ENCODE measurements around the gene PRKCA. TPM values are rescaled to one million over a fixed set of nuclear protein-coding genes. Genes with fewer than 3 reads are reported as not detected.
"Not testable (repeated sequence)": the region's sequence is repeated elsewhere in the genome, so short reads cannot be mapped to it uniquely, and the experiment has no call there.

PRKCA gene
- total RNA-seq, 2 donors from 2014 or later: 84.9 to 93.9 TPM

DNA sequence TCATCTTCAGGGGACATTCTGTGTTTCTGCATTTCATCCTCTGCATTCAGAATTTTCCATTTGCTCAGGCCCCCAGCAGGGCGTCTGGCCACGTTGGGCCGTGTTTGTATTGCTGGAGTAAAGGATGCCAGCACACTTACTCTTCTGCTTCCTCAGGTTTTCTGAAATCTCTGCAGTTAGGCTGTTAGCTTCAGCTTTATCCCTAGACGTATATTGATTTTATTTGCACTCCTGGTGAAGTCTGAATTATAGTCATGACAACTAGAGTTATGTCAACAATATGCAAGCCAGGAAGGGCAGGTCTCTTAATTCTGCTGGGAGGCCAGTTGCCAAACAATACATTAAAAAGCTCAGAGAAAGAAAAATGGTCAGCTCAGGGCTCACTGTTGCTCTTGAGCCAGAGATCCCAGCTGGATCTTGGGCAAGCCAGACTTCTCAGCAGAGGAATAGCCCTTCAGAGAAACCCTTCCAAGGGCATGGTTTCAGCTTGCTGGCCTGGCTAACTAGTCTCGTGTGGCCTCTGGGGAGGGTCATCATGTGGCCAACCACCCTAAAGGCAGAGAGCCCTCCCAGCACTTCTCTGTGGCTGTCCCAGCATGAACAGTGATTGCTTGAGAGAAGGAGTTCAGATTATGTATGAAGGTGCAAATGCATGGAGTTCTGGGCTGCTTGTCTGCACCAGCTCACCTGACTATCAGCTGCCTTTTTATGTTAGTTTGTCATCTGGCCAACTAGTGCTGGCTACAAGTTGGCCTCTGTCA is 422.3 kb downstream of the PRKCA start:
- no peak for DNase-seq

DNA sequence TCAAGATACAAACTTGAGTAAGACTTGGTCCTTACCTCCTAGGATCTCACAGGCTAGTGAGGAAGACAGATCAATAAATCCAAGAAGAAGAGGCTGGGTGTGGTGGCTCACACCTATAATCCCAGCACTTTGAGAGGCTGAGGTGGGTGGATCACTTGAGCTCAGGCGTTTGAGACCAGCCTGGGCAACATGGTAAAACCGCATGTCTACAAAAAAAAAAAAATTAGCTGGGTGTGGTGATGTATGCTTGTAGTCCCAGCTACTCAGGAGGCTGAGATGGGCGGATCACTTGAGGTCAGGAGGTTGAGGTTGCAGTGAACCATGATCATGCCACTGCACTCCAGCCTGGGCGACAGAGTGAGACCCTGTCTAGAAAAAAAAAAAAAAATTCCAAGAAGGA is 423.0 kb downstream of the PRKCA start:
- not testable (repeated sequence) for H3K4me3 Mint-ChIP-seq, DNase-seq

More for the DNA sequence above, 422.3 kb downstream of the PRKCA start:
- peaks cover 21% of the 10 kb centered on the region for H3K4me1 Mint-ChIP-seq
- H3K4me3 Mint-ChIP-seq: no peak overlapping the region
- no peak for ATAC-seq
- peak overlapping the region; percentile 83 for H3K27ac Mint-ChIP-seq
- no peaks in the 10 kb centered on the region for H3K9me3 ChIP-seq (ENCODE audit: control insufficient read depth, low read length, poor library complexity, severe bottlenecking)
- no peaks in the 10 kb centered on the region for H3K36me3 Mint-ChIP-seq (ENCODE audit: low read depth)
- no peaks in the 10 kb centered on the region for H3K27me3 Mint-ChIP-seq

GRCh38 chr17:66725956-66726355 is 423.5 kb downstream of the PRKCA start:
- no peaks in the 10 kb centered on the region for H3K36me3 Mint-ChIP-seq (ENCODE audit: low read depth)
- H3K9me3 ChIP-seq (ENCODE audit: control insufficient read depth, low read length, poor library complexity, severe bottlenecking): no peaks in the 10 kb centered on the region
- H3K27ac Mint-ChIP-seq: peak overlapping the region; percentile 83
- H3K27me3 Mint-ChIP-seq: no peaks in the 10 kb centered on the region
- H3K4me3 Mint-ChIP-seq: no peak overlapping the region
- DNase-seq (no peak), ATAC-seq (no peak)
- peaks cover 21% of the 10 kb centered on the region for H3K4me1 Mint-ChIP-seq

More for the DNA sequence above, 423.0 kb downstream of the PRKCA start:
- peaks cover 21% of the 10 kb centered on the region for H3K4me1 Mint-ChIP-seq
- not testable (repeated sequence) for H3K27me3 Mint-ChIP-seq; H3K9me3 ChIP-seq (ENCODE audit: control insufficient read depth, low read length, poor library complexity, severe bottlenecking); ATAC-seq; H3K36me3 Mint-ChIP-seq (ENCODE audit: low read depth)
- H3K27ac Mint-ChIP-seq: peak overlapping the region; percentile 83

DNA sequence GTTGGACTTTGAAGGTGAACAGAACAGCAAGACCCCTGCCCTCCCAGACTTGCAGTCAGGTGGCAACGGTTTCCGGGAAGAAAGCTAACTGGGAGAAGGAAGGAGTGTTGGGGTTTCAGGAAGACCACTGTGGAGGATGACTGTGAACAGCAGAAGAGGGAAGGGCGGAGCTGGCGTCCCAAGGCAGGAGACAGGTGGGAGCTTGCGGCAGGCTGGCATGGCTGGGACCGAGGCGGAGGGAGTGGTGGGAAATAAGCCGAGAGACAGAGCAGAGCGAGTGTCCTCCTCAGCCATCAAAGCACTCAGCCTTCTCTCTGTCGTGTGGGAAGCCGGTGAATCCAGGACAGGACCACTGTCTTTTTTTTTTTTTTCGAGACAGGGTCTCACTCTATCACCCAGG is 424.0 kb downstream of the PRKCA start:
- Mint-ChIP-seq H3K4me1 (peaks cover 21% of the 10 kb centered on the region), H3K4me3 (no peak overlapping the region), H3K36me3 (ENCODE audit: low read depth) (no peaks in the 10 kb centered on the region), H3K27me3 (no peaks in the 10 kb centered on the region), H3K27ac (peak overlapping the region; percentile 83)
- DNase-seq (no peak), ATAC-seq (no peak)
- H3K9me3 ChIP-seq (ENCODE audit: control insufficient read depth, low read length, poor library complexity, severe bottlenecking): no peaks in the 10 kb centered on the region

DNA sequence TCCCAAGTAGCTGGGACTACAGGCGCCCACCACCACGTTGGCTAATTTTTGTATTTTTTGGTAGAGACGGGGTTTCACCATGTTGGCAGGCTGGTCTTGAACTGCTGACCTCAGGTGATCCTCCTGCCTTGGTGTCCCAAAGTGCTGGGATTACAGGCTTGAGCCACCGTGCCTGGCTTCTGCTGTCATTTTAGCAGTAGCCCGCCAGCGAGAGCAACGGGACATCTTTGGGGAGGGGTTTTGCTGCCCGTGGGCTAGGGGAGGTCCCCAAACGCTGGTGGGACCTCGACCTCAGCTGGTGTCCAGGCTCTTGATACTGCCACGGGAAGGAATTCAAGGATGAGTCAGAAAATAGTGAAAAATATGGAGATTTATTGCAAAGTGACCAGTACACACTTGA is 424.4 kb downstream of the PRKCA start:
- H3K27ac Mint-ChIP-seq: peak overlapping the region; percentile 80
- ATAC-seq: no peak
- H3K4me1 Mint-ChIP-seq: peaks cover 21% of the 10 kb centered on the region

DNA sequence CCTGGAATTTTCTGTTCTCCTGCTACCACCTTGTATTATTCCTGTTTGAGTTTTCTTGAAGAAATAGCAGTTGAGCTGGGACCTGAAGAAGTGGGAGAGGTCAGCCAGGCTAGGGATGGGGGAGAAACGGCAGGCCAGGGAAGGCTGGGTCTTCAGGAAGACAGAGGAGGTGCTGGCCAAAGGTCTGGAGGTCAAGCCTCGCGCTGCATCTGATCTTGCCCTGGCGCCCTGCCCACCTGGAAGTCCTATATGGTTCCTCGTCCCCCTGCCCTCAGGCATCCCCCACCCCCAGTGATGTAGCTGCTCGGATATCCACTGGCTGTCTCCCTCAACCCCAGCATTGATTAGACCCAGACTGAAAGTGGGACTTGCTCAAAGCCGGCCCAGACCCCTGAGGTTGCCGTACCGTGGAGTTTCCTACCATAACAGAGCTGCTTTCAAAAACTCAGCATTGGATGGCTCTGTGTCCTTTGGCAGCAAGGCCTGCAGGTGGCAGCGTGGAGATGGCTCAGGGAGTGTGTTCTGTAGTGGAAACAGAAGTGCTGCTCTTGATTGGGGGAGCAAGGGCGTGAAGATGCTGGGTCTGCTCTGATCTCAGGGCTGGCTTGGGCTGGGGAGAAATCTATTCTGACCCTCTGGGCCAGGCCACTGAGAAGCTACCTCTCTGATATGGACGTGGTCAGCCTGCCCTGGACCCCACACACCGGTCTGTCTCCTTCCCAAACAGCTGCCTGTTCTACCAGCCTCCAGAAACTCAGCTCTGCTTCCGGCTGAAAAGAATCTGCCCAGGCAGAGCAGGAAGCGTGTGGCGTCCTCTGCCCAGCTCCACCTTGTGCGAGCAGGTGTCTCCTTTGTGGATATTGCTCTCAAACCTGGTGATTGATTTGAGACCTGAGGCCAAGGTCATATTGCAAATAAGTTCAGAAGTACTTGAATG is 425.5 kb downstream of the PRKCA start:
- DNase-seq (peak in 1 of 3 donors; percentile 15), ATAC-seq (peak; percentile 59)
- Mint-ChIP-seq H3K27ac (peak overlapping the region; percentile 80), H3K36me3 (ENCODE audit: low read depth) (no peaks in the 10 kb centered on the region), H3K27me3 (no peaks in the 10 kb centered on the region), H3K4me1 (peaks cover 21% of the 10 kb centered on the region), H3K4me3 (no peak overlapping the region)
- no peaks in the 10 kb centered on the region for H3K9me3 ChIP-seq (ENCODE audit: control insufficient read depth, low read length, poor library complexity, severe bottlenecking)

More for the DNA sequence above, 424.4 kb downstream of the PRKCA start:
- Mint-ChIP-seq H3K27me3 (no peaks in the 10 kb centered on the region), H3K4me3 (no peak overlapping the region), H3K36me3 (ENCODE audit: low read depth) (no peaks in the 10 kb centered on the region)
- DNase-seq: no peak
- no peaks in the 10 kb centered on the region for H3K9me3 ChIP-seq (ENCODE audit: control insufficient read depth, low read length, poor library complexity, severe bottlenecking)

GRCh38 chr17:66730461-66730923 is 428.1 kb downstream of the PRKCA start:
- Mint-ChIP-seq H3K27ac (peak overlapping the region; percentile 41), H3K4me3 (no peak overlapping the region), H3K27me3 (no peaks in the 10 kb centered on the region), H3K36me3 (ENCODE audit: low read depth) (no peaks in the 10 kb centered on the region), H3K4me1 (peaks cover 12% of the 10 kb centered on the region)
- DNase-seq (no peak), ATAC-seq (no peak)
- H3K9me3 ChIP-seq (ENCODE audit: control insufficient read depth, low read length, poor library complexity, severe bottlenecking): no peaks in the 10 kb centered on the region

- Mint-ChIP-seq H3K27me3 (no peaks in the 10 kb centered on the region), H3K4me3 (no peak overlapping the region), H3K27ac (no peak overlapping the region), H3K4me1 (no peaks in the 10 kb centered on the region), H3K36me3 (ENCODE audit: low read depth) (no peaks in the 10 kb centered on the region)
- no peaks in the 10 kb centered on the region for H3K9me3 ChIP-seq (ENCODE audit: control insufficient read depth, low read length, poor library complexity, severe bottlenecking)
- no peak for DNase-seq
- ATAC-seq: no peak
Observed at GRCh38 chr17:66733759-66734158, 431.3 kb downstream of the PRKCA start.

GRCh38 chr17:66734186-66734943 is 432.0 kb downstream of the PRKCA start:
- no peak overlapping the region for H3K27ac Mint-ChIP-seq
- no peak for DNase-seq
- no peak for ATAC-seq

GRCh38 chr17:66737524-66737923 is 435.1 kb downstream of the PRKCA start:
- H3K36me3 Mint-ChIP-seq (ENCODE audit: low read depth): peaks cover 9% of the 10 kb centered on the region

More at GRCh38 chr17:66734186-66734943, 432.0 kb downstream of the PRKCA start:
- H3K9me3 ChIP-seq (ENCODE audit: control insufficient read depth, low read length, poor library complexity, severe bottlenecking): no peaks in the 10 kb centered on the region
- Mint-ChIP-seq H3K4me1 (no peaks in the 10 kb centered on the region), H3K4me3 (no peak overlapping the region), H3K27me3 (no peaks in the 10 kb centered on the region), H3K36me3 (ENCODE audit: low read depth) (no peaks in the 10 kb centered on the region)

DNA sequence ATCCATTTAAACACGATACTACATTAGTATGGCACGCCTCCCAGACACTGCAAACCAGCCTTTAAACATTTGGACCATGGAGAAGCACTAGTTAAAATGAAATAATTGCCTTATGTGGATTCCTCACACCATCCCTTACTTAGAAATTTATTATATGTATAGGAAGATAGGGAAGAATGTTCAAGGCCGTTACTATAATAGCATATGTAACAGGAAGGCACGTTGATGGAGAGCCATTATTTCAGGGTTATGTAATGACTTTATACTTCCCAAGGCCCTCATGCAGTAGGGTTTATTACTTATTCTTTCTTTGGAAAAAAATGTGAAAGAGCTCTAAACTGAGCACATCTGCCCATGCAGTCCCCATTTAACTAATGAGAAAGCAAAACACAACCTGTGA is 435.9 kb downstream of the PRKCA start:
- H3K27me3 Mint-ChIP-seq: no peaks in the 10 kb centered on the region
- no peak for ATAC-seq
- peaks cover 11% of the 10 kb centered on the region for H3K36me3 Mint-ChIP-seq (ENCODE audit: low read depth)
- no peak for DNase-seq
- H3K27ac Mint-ChIP-seq: no peak overlapping the region
- H3K4me1 Mint-ChIP-seq: peaks cover 2% of the 10 kb centered on the region
- H3K9me3 ChIP-seq (ENCODE audit: control insufficient read depth, low read length, poor library complexity, severe bottlenecking): no peaks in the 10 kb centered on the region
- H3K4me3 Mint-ChIP-seq: no peak overlapping the region

More at GRCh38 chr17:66737524-66737923, 435.1 kb downstream of the PRKCA start:
- DNase-seq (no peak), ATAC-seq (no peak)
- H3K27me3 Mint-ChIP-seq: no peaks in the 10 kb centered on the region
- no peaks in the 10 kb centered on the region for H3K9me3 ChIP-seq (ENCODE audit: control insufficient read depth, low read length, poor library complexity, severe bottlenecking)
- H3K4me1 Mint-ChIP-seq: peaks cover 2% of the 10 kb centered on the region
- no peak overlapping the region for H3K27ac Mint-ChIP-seq
- H3K4me3 Mint-ChIP-seq: no peak overlapping the region

DNA sequence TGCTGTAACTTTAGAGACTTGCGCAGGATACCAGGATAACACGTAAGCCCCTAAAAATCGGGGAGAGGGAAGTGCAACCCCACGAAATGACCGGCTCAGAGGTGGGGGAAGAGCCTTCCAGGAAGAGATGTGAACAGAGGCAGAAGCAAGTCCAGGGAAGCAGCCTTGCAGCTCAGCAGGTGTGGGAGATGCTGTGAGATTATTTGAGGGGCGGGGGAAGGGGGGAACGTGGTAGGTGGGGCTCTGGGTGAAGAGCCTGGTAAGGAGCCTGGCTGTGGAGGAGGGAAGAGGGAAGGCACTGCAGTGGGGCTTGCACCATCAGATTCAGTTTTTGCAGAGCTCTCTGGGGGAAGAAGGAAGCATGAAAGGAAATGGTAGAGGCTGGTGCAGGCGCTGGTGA is 437.1 kb downstream of the PRKCA start:
- no peak for ATAC-seq
- no peak for DNase-seq
- H3K4me1 Mint-ChIP-seq: peaks cover 2% of the 10 kb centered on the region
- H3K27me3 Mint-ChIP-seq: no peaks in the 10 kb centered on the region
- peaks cover 11% of the 10 kb centered on the region for H3K36me3 Mint-ChIP-seq (ENCODE audit: low read depth)
- H3K4me3 Mint-ChIP-seq: no peak overlapping the region
- no peak overlapping the region for H3K27ac Mint-ChIP-seq
- no peaks in the 10 kb centered on the region for H3K9me3 ChIP-seq (ENCODE audit: control insufficient read depth, low read length, poor library complexity, severe bottlenecking)

GRCh38 chr17:66740226-66740625 is 437.8 kb downstream of the PRKCA start:
- H3K4me3 Mint-ChIP-seq: no peak overlapping the region
- peaks cover 2% of the 10 kb centered on the region for H3K4me1 Mint-ChIP-seq
- H3K36me3 Mint-ChIP-seq (ENCODE audit: low read depth): peaks cover 11% of the 10 kb centered on the region

More at GRCh38 chr17:66740226-66740625, 437.8 kb downstream of the PRKCA start:
- Mint-ChIP-seq H3K27ac (no peak overlapping the region), H3K27me3 (no peaks in the 10 kb centered on the region)
- ATAC-seq (no peak), DNase-seq (no peak)
- no peaks in the 10 kb centered on the region for H3K9me3 ChIP-seq (ENCODE audit: control insufficient read depth, low read length, poor library complexity, severe bottlenecking)

All from T-helper 17 cell (primary cell).